HepG2 (cell line): ENCODE data around the gene MEGF6. TPM values are rescaled to one million over a fixed set of nuclear protein-coding genes. Genes with fewer than 3 reads are reported as not detected.

Experiments
- ATAC-seq: fragments of 200-7000 bp; cut with Tn5 transposase; 3 replicates; pipeline ENCODE4 v1.9.1; 2020; ENCODE audit warnings: mild to moderate bottlenecking, moderate library complexity
- BruUV-seq: library from RNA; stranded (reverse); fragments of 400-500 nt; replicated peaks from 2 replicates; lab custom pipeline; 2021; lab: Mats Ljungman, UMichigan
- CTCF ChIA-PET: fragments of 300-600 bp; formaldehyde crosslinking; extraction: SDS; loops from one replicate; lab custom pipeline; 2021; ENCODE audit warnings: low total read pairs, inconsistent platforms, low intra/inter-chr PET ratio; lab: Yijun Ruan, JAX
- POLR2A ChIA-PET: fragments of 350-600 bp; sonication (Branson Sonifier 250); formaldehyde crosslinking; loops from one replicate; lab custom pipeline; 2020; ENCODE audit warnings: antibody characterized with exemption, inconsistent platforms; lab: Yijun Ruan, JAX
- DNase-seq: peaks from one replicate; pipeline ENCODE4 v3.0.0-alpha.2; 2015; ENCODE audit warnings: low spot score
- FAIRE-seq: peaks from 3 replicates; lab custom pipeline; 2011; peaks lifted over from hg19 to GRCh38; lab: Jason Lieb, UNC
- H2AFZ ChIP-seq: one replicate; pipeline ENCODE4 v1.6.1; 2011; ENCODE audit warnings: low read length, inconsistent platforms
- H3K27ac ChIP-seq: fragments of 300-600 bp; 3 replicates; pipeline ENCODE4 v1.8.0; 2011; ENCODE audit warnings: mixed run types, mild to moderate bottlenecking, mixed read lengths, low read length, inconsistent platforms; ENCODE audit not compliant: insufficient read depth; ENCODE audit errors: extremely low read length
- H3K27me3 ChIP-seq, 2 experiments: fragments of 200-600 bp in 1 of 2; 2 replicates in 1 of 2; 3 replicates in 1 of 2; pipeline versions ENCODE4 v1.6.0 to v1.8.0; 2011; ENCODE audit warnings: low read length in 2 of 2, mild to moderate bottlenecking in 2 of 2, moderate library complexity in 2 of 2, inconsistent platforms in 1 of 2; ENCODE audit not compliant: insufficient read depth in 2 of 2, control insufficient read depth in 1 of 2
- H3K36me3 ChIP-seq, 2 experiments: fragments of 200-600 bp in 1 of 2; replicated peaks in 1 of 2; 2 replicates in 1 of 2; 3 replicates in 1 of 2; pipeline versions ENCODE4 v1.5.1 to v1.8.0; 2011; ENCODE audit warnings: low read length in 2 of 2, inconsistent platforms in 1 of 2; ENCODE audit not compliant: insufficient read depth in 2 of 2, control insufficient read depth in 1 of 2
- H3K4me1 ChIP-seq: 2 replicates; pipeline ENCODE4 v1.5.1; 2012; ENCODE audit warnings: low read length, inconsistent platforms; ENCODE audit not compliant: insufficient read depth
- H3K4me2 ChIP-seq: 2 replicates; pipeline ENCODE4 v1.6.0; 2011; ENCODE audit warnings: low read depth, low read length, inconsistent platforms
- H3K4me3 ChIP-seq, 3 experiments: fragments of 200-600 bp in 1 of 3; sonication (generic), shearing (Covaris generic) in 1 of 3; replicated peaks in 1 of 3; 2 replicates each; pipeline ENCODE4 v1.5.1; 2011 to 2016; ENCODE audit warnings: low read length in 3 of 3, inconsistent platforms in 2 of 3, low read depth in 2 of 3, mild to moderate bottlenecking in 2 of 3, control low read depth in 1 of 3, mixed read lengths in 1 of 3; ENCODE audit not compliant: insufficient read depth in 1 of 3
- H3K79me2 ChIP-seq: one replicate; pipeline ENCODE4 v1.6.1; 2011; ENCODE audit warnings: low read length, inconsistent platforms; ENCODE audit not compliant: insufficient read depth
- H3K9ac ChIP-seq: 2 replicates; pipeline ENCODE4 v1.6.0; 2011; ENCODE audit warnings: mild to moderate bottlenecking, low read depth, low read length, inconsistent platforms; ENCODE audit not compliant: insufficient read depth
- H3K9me3 ChIP-seq: 2 replicates; pipeline ENCODE4 v1.5.1; 2012; ENCODE audit warnings: mild to moderate bottlenecking, low read length
- H4K20me1 ChIP-seq: 2 replicates; pipeline ENCODE4 v1.6.0; 2011; ENCODE audit warnings: inconsistent platforms, mild to moderate bottlenecking, low read length, moderate library complexity; ENCODE audit not compliant: insufficient read depth
- BHLHE40 ChIP-seq: IDR thresholded peaks from 2 replicates; pipeline ENCODE4 v1.6.1; 2011; ENCODE audit warnings: low read length, improper control_type of control experiment
- MEIS2 ChIP-seq: sonication (generic); formaldehyde crosslinking; IDR thresholded peaks from 2 replicates; pipeline ENCODE4 v1.9.0; 2021; ENCODE audit warnings: mild to moderate bottlenecking, missing genetic modification reagents
- POLR2G ChIP-seq: fragments of 200-400 bp; formaldehyde crosslinking; IDR thresholded peaks from 2 replicates; pipeline ENCODE4 v1.6.1; 2018; ENCODE audit warnings: mild to moderate bottlenecking, low read depth, low read length, moderate library complexity
- RBM22 ChIP-seq: fragments of 200-400 bp; formaldehyde crosslinking; optimal IDR thresholded peaks from 2 replicates; pipeline ENCODE3; 2017; ENCODE audit warnings: mild to moderate bottlenecking, low read length, moderate library complexity
- SALL1 ChIP-seq: sonication (generic); formaldehyde crosslinking; IDR thresholded peaks from 2 replicates; pipeline ENCODE4 v1.8.0; 2022; ENCODE audit warnings: mild to moderate bottlenecking, missing genetic modification reagents
- SNAPC2 ChIP-seq: sonication (generic); formaldehyde crosslinking; IDR thresholded peaks from 2 replicates; pipeline ENCODE4 v1.8.1; 2022; ENCODE audit warnings: mild to moderate bottlenecking, missing genetic modification reagents
- TRIM22 ChIP-seq: fragments of 450-650 bp; IDR thresholded peaks from 2 replicates; pipeline ENCODE4 v1.6.1; 2017
- ZFP36L1 ChIP-seq: sonication (generic); formaldehyde crosslinking; IDR thresholded peaks from 2 replicates; pipeline ENCODE4 v1.8.0; 2022; ENCODE audit warnings: mild to moderate bottlenecking, missing genetic modification reagents, moderate library complexity
- ZNF75D ChIP-seq: sonication (generic); formaldehyde crosslinking; IDR thresholded peaks from 2 replicates; pipeline ENCODE4 v1.8.1; 2023; ENCODE audit warnings: missing genetic modification reagents, mild to moderate bottlenecking, borderline replicate concordance
- ZNF781 ChIP-seq: sonication (generic); formaldehyde crosslinking; IDR thresholded peaks from 2 replicates; pipeline ENCODE4 v1.5.1; 2020; ENCODE audit warnings: borderline replicate concordance, mild to moderate bottlenecking, missing genetic modification reagents; ENCODE audit errors: not compliant biosample characterization
- WGBS: methylation state at CpG from one replicate; pipeline ENCODE4 v1.1.6; 2017; ENCODE audit warnings: low lambda C conversion rate; 5-methylcytosine and 5-hydroxymethylcytosine counted together
- in situ Hi-C: cut with HindIII; loops from 2 replicates; pipeline ENCODE4 v1.10.0; 2017; ENCODE audit warnings: low pct_unique_long_range_greater_than_20kb; ENCODE audit not compliant: extremely low pct_ligation_motif_present
- intact Hi-C: fragments of 100-400 bp; cut with micrococcal nuclease; formaldehyde crosslinking; loops from one replicate; pipeline ENCODE4 v1.10.0; 2022; ENCODE audit not compliant: unreplicated experiment
- polyA plus RNA-seq, 8 experiments: library from polyadenylated mRNA; depleted of rRNA in 3 of 8; stranded (reverse) in 7 of 8; unstranded in 1 of 8; fragments of >200 nt; fragmentation: Illumina TruSeq in 4 of 8; extraction: Trizol in 4 of 8; gene quantifications; 2 replicates each; pipeline versions ENCODE4 v1.2.1 to v1.2.3, GENCODE V29; 2011 to 2016; ENCODE audit warnings: low read depth in 4 of 8, missing spikeins in 1 of 8, mixed read lengths in 1 of 8; ENCODE audit not compliant: insufficient read depth in 1 of 8
- total RNA-seq, 5 experiments: library from RNA; depleted of rRNA; stranded (reverse); fragments of >200 nt; fragmentation: Illumina TruSeq; extraction: Trizol; gene quantifications; 2 replicates each; pipeline ENCODE4 v1.2.3, GENCODE V29; 2016; ENCODE audit warnings: low read depth in 1 of 5
- TF ChIP-seq, protein P1 (sequence below): sonication (generic); formaldehyde crosslinking; IDR thresholded peaks from 2 replicates; pipeline ENCODE4 v1.4.0; 2020; ENCODE audit warnings: missing genetic modification reagents
- TF ChIP-seq, protein P2 (sequence below): IDR thresholded peaks from 2 replicates; pipeline ENCODE4 v1.6.1; 2016; ENCODE audit warnings: missing compliant biosample characterization, missing genetic modification reagents, borderline replicate concordance
- TF ChIP-seq, protein P3 (sequence below): sonication (generic); formaldehyde crosslinking; IDR thresholded peaks from 2 replicates; pipeline ENCODE4 v1.5.1; 2020; ENCODE audit warnings: mild to moderate bottlenecking, missing genetic modification reagents, moderate library complexity

The MEGF6 gene
- total and polyA plus RNA-seq, 2 of the 13 experiments (the other 11 are each of a cell fraction or from before 2014, with no cell fraction given): 1.9 TPM

DNA sequence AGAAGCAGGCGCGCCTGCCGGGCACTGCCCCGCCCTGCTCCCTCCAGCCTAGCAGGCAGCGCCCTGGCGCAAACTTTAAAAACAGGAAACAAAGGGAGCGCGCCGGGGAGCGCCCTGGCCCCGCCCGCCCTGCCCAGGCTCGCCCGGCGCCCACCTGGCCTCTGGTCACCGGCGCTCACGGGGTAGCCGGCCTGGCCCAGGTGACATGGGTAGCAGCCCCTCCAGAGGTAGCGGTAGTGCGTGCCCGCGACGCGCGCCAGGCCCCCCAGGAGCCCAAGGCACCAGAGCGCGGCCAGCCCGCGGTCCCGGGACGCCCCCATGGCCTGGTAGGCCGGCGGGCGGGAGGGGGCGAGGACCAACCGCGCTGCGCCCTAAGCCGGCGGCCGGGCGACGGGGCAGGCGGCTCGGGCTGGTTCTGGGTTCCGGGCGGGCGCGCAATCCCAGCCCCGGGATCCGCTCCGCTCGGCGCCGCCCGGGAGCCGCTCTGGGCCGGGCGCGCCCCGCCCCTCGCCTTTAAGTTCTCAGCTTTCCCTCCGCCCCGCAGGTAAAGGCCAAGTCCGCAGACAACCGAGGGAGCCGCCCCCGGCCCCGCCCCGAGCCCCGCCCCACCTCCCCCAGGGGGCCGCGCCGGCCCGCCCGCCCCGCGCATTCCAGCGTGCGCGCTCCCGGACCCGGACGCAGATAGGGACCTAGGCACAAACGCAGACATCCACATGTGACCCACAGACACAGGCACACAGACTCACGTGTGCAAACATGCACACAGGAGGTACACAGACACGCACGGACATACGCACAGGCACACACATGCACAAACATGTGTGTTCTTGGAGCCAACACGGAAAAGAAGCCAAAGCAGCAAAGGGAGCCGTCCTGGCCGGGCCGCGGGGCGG, 80.1 kb downstream of the MEGF6 start (continued):
- peak; percentile 40; the same call in 1 of the 2 replicates for TF ChIP-seq BHLHE40
- 0 out of 2 replicates have a peak, but pooled peaks have one; percentile 12 for TF ChIP-seq SALL1 (CRISPR knock-in tag)
- TF ChIP-seq, all 625 proteins: peak for 11

GRCh38 chr1:3530086-3530925, 81.0 kb downstream of the MEGF6 start:
- Histone ChIP-seq H3K27ac (no peak overlapping the region), H3K9ac (no peak overlapping the region), H3K9me3 (no peaks in the 10 kb centered on the region), H3K4me3 (peak overlapping the region; percentile 37 to 58 (median 41); a peak in 4 of 6 replicates), H3K4me2 (peak overlapping the region; percentile 71), H4K20me1 (peaks cover 18% of the 10 kb centered on the region; the same call in 1 of the 2 replicates), H2AFZ (no peak overlapping the region), H3K36me3 (no peaks in the 10 kb centered on the region), H3K79me2 (no peaks in the 10 kb centered on the region), H3K27me3 (peaks cover 27 to 78% of the 10 kb centered on the region in 2 experiments), H3K4me1 (peaks cover 9% of the 10 kb centered on the region)
- 23% methylated on average over 8 of the region's 32 CpGs for whole genome bisulfite sequencing
- POLR2A ChIA-PET: interaction anchor here (1.2 kb wide), 1 partner anchor 59 kb away, joined by 3 read pairs; no protein-coding TSS in a partner anchor
- FAIRE-seq: no peak
- no peak for DNase-seq
- in situ Hi-C loops (no loop called here), intact Hi-C loops (no loop called here)
- BruUV-seq: no TSS peak
- CTCF ChIA-PET: no interaction called here
- ATAC-seq: peak; percentile 16; the same call in 2 of the 3 replicates
- TF ChIP-seq TRIM22 (no peak), ZNF781 (CRISPR knock-in tag) (no peak), POLR2G (peak; percentile 22), SNAPC2 (no peak), RBM22 (peak; percentile 78), ZNF75D (CRISPR knock-in tag) (no peak), ZFP36L1 (CRISPR knock-in tag) (no peak), MEIS2 (CRISPR knock-in tag) (no peak)
- TF ChIP-seq, protein P1, sequence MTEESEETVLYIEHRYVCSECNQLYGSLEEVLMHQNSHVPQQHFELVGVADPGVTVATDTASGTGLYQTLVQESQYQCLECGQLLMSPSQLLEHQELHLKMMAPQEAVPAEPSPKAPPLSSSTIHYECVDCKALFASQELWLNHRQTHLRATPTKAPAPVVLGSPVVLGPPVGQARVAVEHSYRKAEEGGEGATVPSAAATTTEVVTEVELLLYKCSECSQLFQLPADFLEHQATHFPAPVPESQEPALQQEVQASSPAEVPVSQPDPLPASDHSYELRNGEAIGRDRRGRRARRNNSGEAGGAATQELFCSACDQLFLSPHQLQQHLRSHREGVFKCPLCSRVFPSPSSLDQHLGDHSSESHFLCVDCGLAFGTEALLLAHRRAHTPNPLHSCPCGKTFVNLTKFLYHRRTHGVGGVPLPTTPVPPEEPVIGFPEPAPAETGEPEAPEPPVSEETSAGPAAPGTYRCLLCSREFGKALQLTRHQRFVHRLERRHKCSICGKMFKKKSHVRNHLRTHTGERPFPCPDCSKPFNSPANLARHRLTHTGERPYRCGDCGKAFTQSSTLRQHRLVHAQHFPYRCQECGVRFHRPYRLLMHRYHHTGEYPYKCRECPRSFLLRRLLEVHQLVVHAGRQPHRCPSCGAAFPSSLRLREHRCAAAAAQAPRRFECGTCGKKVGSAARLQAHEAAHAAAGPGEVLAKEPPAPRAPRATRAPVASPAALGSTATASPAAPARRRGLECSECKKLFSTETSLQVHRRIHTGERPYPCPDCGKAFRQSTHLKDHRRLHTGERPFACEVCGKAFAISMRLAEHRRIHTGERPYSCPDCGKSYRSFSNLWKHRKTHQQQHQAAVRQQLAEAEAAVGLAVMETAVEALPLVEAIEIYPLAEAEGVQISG (CRISPR knock-in tag): no peak
- TF ChIP-seq, protein P2, sequence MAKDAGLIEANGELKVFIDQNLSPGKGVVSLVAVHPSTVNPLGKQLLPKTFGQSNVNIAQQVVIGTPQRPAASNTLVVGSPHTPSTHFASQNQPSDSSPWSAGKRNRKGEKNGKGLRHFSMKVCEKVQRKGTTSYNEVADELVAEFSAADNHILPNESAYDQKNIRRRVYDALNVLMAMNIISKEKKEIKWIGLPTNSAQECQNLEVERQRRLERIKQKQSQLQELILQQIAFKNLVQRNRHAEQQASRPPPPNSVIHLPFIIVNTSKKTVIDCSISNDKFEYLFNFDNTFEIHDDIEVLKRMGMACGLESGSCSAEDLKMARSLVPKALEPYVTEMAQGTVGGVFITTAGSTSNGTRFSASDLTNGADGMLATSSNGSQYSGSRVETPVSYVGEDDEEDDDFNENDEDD (CRISPR knock-in tag): no peak
- TF ChIP-seq, protein P3, sequence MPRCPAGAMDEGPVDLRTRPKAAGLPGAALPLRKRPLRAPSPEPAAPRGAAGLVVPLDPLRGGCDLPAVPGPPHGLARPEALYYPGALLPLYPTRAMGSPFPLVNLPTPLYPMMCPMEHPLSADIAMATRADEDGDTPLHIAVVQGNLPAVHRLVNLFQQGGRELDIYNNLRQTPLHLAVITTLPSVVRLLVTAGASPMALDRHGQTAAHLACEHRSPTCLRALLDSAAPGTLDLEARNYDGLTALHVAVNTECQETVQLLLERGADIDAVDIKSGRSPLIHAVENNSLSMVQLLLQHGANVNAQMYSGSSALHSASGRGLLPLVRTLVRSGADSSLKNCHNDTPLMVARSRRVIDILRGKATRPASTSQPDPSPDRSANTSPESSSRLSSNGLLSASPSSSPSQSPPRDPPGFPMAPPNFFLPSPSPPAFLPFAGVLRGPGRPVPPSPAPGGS (CRISPR knock-in tag): no peak
